ENCODE measurements around the gene FMNL3.

FMNL3 gene

GRCh38 chr12:49664167-49664566 is 43.0 kb downstream of the FMNL3 start:
- ChIA-PET POLR2A (ENCODE audit: low non-redundant PET) (no interaction called here), CTCF (interaction anchor here (0.5 to 0.6 kb wide), 2 partner anchors 39 to 374 kb away, joined by 3 to 4 read pairs; no protein-coding TSS in a partner anchor)
- H3K27ac ChIP-seq = peak overlapping the region; percentile 80; the same call in 1 of the 2 replicates
- TF ChIP-seq CTCF (conservative IDR thresholded peaks at IDR 0.05; ENCODE audit: low read depth) = no peak
- no peak for DNase-seq (ENCODE audit: low spot score)

GRCh38 chr12:49662998-49663843 is 44.0 kb downstream of the FMNL3 start:
- TF ChIP-seq CTCF (conservative IDR thresholded peaks at IDR 0.05; ENCODE audit: low read depth) = no peak
- POLR2A ChIA-PET (ENCODE audit: low non-redundant PET) = no interaction called here
- peak; percentile 70 for DNase-seq (ENCODE audit: low spot score)
- peak overlapping the region; percentile 80 for H3K27ac ChIP-seq
- CTCF ChIA-PET = no interaction called here

- CTCF ChIA-PET = no interaction called here
- POLR2A ChIA-PET (ENCODE audit: low non-redundant PET) = no interaction called here
- DNase-seq (ENCODE audit: low spot score) = no peak
- TF ChIP-seq CTCF (conservative IDR thresholded peaks at IDR 0.05; ENCODE audit: low read depth) = no peak
- H3K27ac ChIP-seq = no peak overlapping the region
Measured at GRCh38 chr12:49661746-49662145, 45.5 kb downstream of the FMNL3 start.

- CTCF ChIA-PET = no interaction called here
Measured at GRCh38 chr12:49661191-49661590, 46.0 kb downstream of the FMNL3 start.

GRCh38 chr12:49659753-49660152 is 47.5 kb downstream of the FMNL3 start:
- no peak for TF ChIP-seq CTCF (conservative IDR thresholded peaks at IDR 0.05; ENCODE audit: low read depth)
- no peak overlapping the region for H3K27ac ChIP-seq
- POLR2A ChIA-PET (ENCODE audit: low non-redundant PET) = no interaction called here
- no peak for DNase-seq (ENCODE audit: low spot score)
- CTCF ChIA-PET = no interaction called here

More at GRCh38 chr12:49661191-49661590, 46.0 kb downstream of the FMNL3 start:
- H3K27ac ChIP-seq = no peak overlapping the region
- POLR2A ChIA-PET (ENCODE audit: low non-redundant PET) = no interaction called here
- TF ChIP-seq CTCF (conservative IDR thresholded peaks at IDR 0.05; ENCODE audit: low read depth) = no peak
- DNase-seq (ENCODE audit: low spot score) = no peak

- ChIA-PET POLR2A (ENCODE audit: low non-redundant PET) (no interaction called here), CTCF (interaction anchor here (1.3 kb wide), 1 partner anchor 35 kb away, joined by 4 read pairs; no protein-coding TSS in a partner anchor)
- no peak for TF ChIP-seq CTCF (conservative IDR thresholded peaks at IDR 0.05; ENCODE audit: low read depth)
- H3K27ac ChIP-seq = no peak overlapping the region
- DNase-seq (ENCODE audit: low spot score) = no peak
Measured at GRCh38 chr12:49658276-49658675, 48.9 kb downstream of the FMNL3 start.

Data from RWPE1 (cell line).